ENCODE results near the gene IRX4. TPM values are rescaled to one million over a fixed set of nuclear protein-coding genes. Genes with fewer than 3 reads are reported as not detected.

The IRX4 gene
- total and polyA plus RNA-seq, 2 donors (not counting 3 experiments of a cell fraction or from before 2014, with no cell fraction given), result not detected

- no peak for DNase-seq (ENCODE audit: low read depth, low spot score)
- Histone ChIP-seq H3K4me2 (ENCODE audit: insufficient read depth, low read length) (no peak overlapping the region), H3K27me3 (ENCODE audit: control insufficient read depth in 2 of 2, insufficient read depth in 2 of 2, low read length in 2 of 2) (no peaks in the 10 kb centered on the region), H3K4me3 (replicated peaks in 1 of 3; ENCODE audit: insufficient read depth in 1 of 3, low read depth in 1 of 3, low read length in 3 of 3) (no peak overlapping the region), H3K9ac (replicated peaks; ENCODE audit: extremely low read depth, insufficient read depth, low read length) (no peak overlapping the region), H3K27ac (ENCODE audit: insufficient read depth, low read depth, low read length) (no peak overlapping the region), H3K79me2 (ENCODE audit: control insufficient read depth, insufficient read depth, low read length) (no peaks in the 10 kb centered on the region), H2AFZ (ENCODE audit: low read depth, low read length) (no peak overlapping the region), H3K36me3 (ENCODE audit: control insufficient read depth in 2 of 2, extremely low read depth in 1 of 2, insufficient read depth in 2 of 2, low read length in 2 of 2) (no peaks in the 10 kb centered on the region), H3K9me1 (replicated peaks; ENCODE audit: control insufficient read depth, extremely low read depth, insufficient read depth, low read length) (no peaks in the 10 kb centered on the region), H3K9me3 (replicated peaks; ENCODE audit: control insufficient read depth, insufficient read depth, low read length) (no peaks in the 10 kb centered on the region), H4K20me1 (replicated peaks; ENCODE audit: control insufficient read depth, extremely low read depth, insufficient read depth, low read length) (no peaks in the 10 kb centered on the region), H3K4me1 (ENCODE audit: control insufficient read depth, extremely low read depth, insufficient read depth, low read length) (no peaks in the 10 kb centered on the region)
- POLR2A ChIA-PET, result no interaction called here
- dilution Hi-C loops (cut with MboI; ENCODE audit: extremely low pct_ligation_motif_present, low sequenced_read_pairs) (no loop called here), intact Hi-C loops (cut with micrococcal nuclease) (no loop called here)
- no TSS peak for BruUV-seq (replicated peaks)
- CTCF ChIA-PET, result no interaction called here
- FAIRE-seq, result no peak
- TF ChIP-seq GATA2 (IDR thresholded peaks at IDR 0.05; ENCODE audit: insufficient read depth, insufficient read length, low read depth, low read length), result no peak
These were observed 36.5 kb upstream of the IRX4 start for GRCh38 chr5:1919209-1919566.

DNA sequence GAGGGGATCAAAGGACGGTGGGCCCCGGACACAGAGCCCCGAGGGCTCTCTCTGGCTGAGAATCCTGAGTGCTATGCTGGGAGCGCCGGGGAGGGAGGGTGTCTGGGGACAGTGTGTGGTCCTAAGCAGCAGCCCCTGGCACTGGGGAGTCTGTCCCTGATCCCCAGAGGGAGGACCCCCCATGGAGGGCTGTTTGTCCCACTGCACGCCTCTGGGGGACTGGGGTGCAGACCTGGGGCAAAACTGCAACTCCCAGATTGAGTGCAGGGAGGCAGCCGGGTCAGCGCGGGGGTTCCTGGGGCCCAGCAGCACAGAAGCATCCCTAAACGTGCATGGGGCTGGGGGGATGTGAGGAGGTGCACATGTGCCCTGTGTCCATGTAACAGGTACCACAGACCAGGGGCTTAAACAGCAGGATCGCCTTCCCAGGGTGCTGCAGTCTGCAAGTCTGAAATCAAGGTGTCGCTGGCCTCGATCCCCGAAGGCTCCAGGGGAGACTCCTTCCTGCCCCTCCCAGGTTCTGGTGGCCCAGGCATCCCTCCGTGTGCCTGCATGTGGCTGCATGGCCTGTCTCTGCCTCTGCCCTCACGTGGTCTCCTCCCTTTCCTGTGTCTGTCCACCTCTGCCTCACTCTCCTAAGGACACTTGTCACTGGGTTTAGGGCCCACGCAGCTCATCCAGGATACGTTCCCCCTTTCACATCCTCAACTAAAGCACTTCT is 35.9 kb upstream of the IRX4 start:
- no peak for FAIRE-seq
- dilution Hi-C loops (cut with MboI; ENCODE audit: extremely low pct_ligation_motif_present, low sequenced_read_pairs) (no loop called here), intact Hi-C loops (cut with micrococcal nuclease) (no loop called here)
- Histone ChIP-seq H4K20me1 (replicated peaks; ENCODE audit: control insufficient read depth, extremely low read depth, insufficient read depth, low read length) (no peaks in the 10 kb centered on the region), H2AFZ (ENCODE audit: low read depth, low read length) (no peak overlapping the region), H3K9me1 (replicated peaks; ENCODE audit: control insufficient read depth, extremely low read depth, insufficient read depth, low read length) (no peaks in the 10 kb centered on the region), H3K36me3 (ENCODE audit: control insufficient read depth in 2 of 2, extremely low read depth in 1 of 2, insufficient read depth in 2 of 2, low read length in 2 of 2) (no peaks in the 10 kb centered on the region), H3K79me2 (ENCODE audit: control insufficient read depth, insufficient read depth, low read length) (no peaks in the 10 kb centered on the region), H3K4me1 (ENCODE audit: control insufficient read depth, extremely low read depth, insufficient read depth, low read length) (no peaks in the 10 kb centered on the region), H3K9ac (replicated peaks; ENCODE audit: extremely low read depth, insufficient read depth, low read length) (no peak overlapping the region), H3K9me3 (replicated peaks; ENCODE audit: control insufficient read depth, insufficient read depth, low read length) (no peaks in the 10 kb centered on the region), H3K4me2 (ENCODE audit: insufficient read depth, low read length) (no peak overlapping the region), H3K4me3 (replicated peaks in 1 of 3; ENCODE audit: insufficient read depth in 1 of 3, low read depth in 1 of 3, low read length in 3 of 3) (no peak overlapping the region), H3K27ac (ENCODE audit: insufficient read depth, low read depth, low read length) (no peak overlapping the region), H3K27me3 (ENCODE audit: control insufficient read depth in 2 of 2, insufficient read depth in 2 of 2, low read length in 2 of 2) (no peaks in the 10 kb centered on the region)
- no peak for DNase-seq (ENCODE audit: low read depth, low spot score)
- ChIA-PET POLR2A (no interaction called here), CTCF (no interaction called here)
- no peak for TF ChIP-seq GATA2 (IDR thresholded peaks at IDR 0.05; ENCODE audit: insufficient read depth, insufficient read length, low read depth, low read length)
- no peak for TF ChIP-seq JUN (IDR thresholded peaks at IDR 0.05; ENCODE audit: borderline replicate concordance, insufficient read depth, insufficient read length, low read depth)
- no peak for TF ChIP-seq MAX (IDR thresholded peaks at IDR 0.05; ENCODE audit: insufficient read depth, insufficient read length)
- TF ChIP-seq POLR2A (IDR thresholded peaks at IDR 0.05; ENCODE audit: low read depth, low read length), result no peak
- TF ChIP-seq POLR2AphosphoS5 (IDR thresholded peaks at IDR 0.05; ENCODE audit: insufficient read depth, low read depth, low read length), result no peak
- no peak for TF ChIP-seq EZH2 (IDR thresholded peaks at IDR 0.05; ENCODE audit: borderline replicate concordance, low read depth, low read length, severe bottlenecking)
- TF ChIP-seq MYC (IDR thresholded peaks at IDR 0.05; ENCODE audit: low read depth, low read length), result no peak
- no peak for TF ChIP-seq FOS (IDR thresholded peaks at IDR 0.05; ENCODE audit: borderline replicate concordance, insufficient read depth, low read length)
- TF ChIP-seq, protein P1, sequence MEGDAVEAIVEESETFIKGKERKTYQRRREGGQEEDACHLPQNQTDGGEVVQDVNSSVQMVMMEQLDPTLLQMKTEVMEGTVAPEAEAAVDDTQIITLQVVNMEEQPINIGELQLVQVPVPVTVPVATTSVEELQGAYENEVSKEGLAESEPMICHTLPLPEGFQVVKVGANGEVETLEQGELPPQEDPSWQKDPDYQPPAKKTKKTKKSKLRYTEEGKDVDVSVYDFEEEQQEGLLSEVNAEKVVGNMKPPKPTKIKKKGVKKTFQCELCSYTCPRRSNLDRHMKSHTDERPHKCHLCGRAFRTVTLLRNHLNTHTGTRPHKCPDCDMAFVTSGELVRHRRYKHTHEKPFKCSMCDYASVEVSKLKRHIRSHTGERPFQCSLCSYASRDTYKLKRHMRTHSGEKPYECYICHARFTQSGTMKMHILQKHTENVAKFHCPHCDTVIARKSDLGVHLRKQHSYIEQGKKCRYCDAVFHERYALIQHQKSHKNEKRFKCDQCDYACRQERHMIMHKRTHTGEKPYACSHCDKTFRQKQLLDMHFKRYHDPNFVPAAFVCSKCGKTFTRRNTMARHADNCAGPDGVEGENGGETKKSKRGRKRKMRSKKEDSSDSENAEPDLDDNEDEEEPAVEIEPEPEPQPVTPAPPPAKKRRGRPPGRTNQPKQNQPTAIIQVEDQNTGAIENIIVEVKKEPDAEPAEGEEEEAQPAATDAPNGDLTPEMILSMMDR (IDR thresholded peaks at IDR 0.05; ENCODE audit: extremely low read depth in 1 of 2, insufficient read depth in 1 of 2, low read depth in 1 of 2, low read length in 2 of 2), result no peak
- no TSS peak for BruUV-seq (replicated peaks)
